Tongue (tissue), 3 donors: ENCODE measurements around the gene UCP1. TPM values are rescaled to one million over a fixed set of nuclear protein-coding genes. Genes with fewer than 3 reads are reported as not detected.
"Not testable (repeated sequence)": the region's sequence is repeated elsewhere in the genome, so short reads cannot be mapped to it uniquely, and the experiment has no call there.

Source experiments
- DNase-seq: peaks from one replicate; pipeline ENCODE4 v3.0.0-alpha.2; 2015
- small RNA-seq: library from RNA; depleted of rRNA; stranded (forward); fragments of <200 nt; gene quantifications from one replicate; pipeline ENCODE3, GENCODE V24; 2014; ENCODE audit warnings: low replicate concordance
- total RNA-seq: library from RNA; depleted of rRNA; stranded (reverse); fragments of >200 nt; gene quantifications from one replicate; pipeline ENCODE4 v1.2.3, GENCODE V29; 2014

Gene UCP1
- total RNA-seq, 1 donor from 2014 or later: not detected

- no peak for DNase-seq
Measured at GRCh38 chr4:140533951-140534480, 34.7 kb downstream of the UCP1 start.

- DNase-seq: no peak
Measured at GRCh38 chr4:140529434-140529833, 39.3 kb downstream of the UCP1 start.

GRCh38 chr4:140523857-140524742 lies 44.7 kb downstream of the UCP1 start, which contains the start of gene ELMOD2:
TSS of gene ELMOD2 (plus strand) at chr4:140524168. CDS start at chr4:140525429, 1,261 bp downstream.
- peak; percentile 99 for DNase-seq

GRCh38 chr4:140523370-140523856 lies 45.3 kb downstream of the UCP1 start:
- DNase-seq: no peak

GRCh38 chr4:140515423-140515822 lies 53.3 kb downstream of the UCP1 start:
- DNase-seq: no peak

- not testable (repeated sequence) for DNase-seq
Measured at GRCh38 chr4:140513765-140514164, 55.0 kb downstream of the UCP1 start.

Small RNAs within 50 kb of the gene (small RNA-seq; reads per million reads assigned to genes)
- gene AC108019.1: not detected
- gene RN7SL152P: not detected

Other genes with a start within 250 kb of the UCP1 start
- gene SCOC, start 195.3 kb downstream of the UCP1 start, total RNA-seq: 48.9 TPM
- gene CLGN, start 141.3 kb downstream of the UCP1 start, total RNA-seq: 5.3 TPM
- not detected for gene MGAT4D, start 70.7 kb downstream of the UCP1 start, total RNA-seq
- gene ELMOD2, start 44.8 kb downstream of the UCP1 start, total RNA-seq: 47.7 TPM
- gene TBC1D9, start 187.4 kb upstream of the UCP1 start, total RNA-seq: 30.0 TPM